ENCODE results near the gene WDR13.
"Not testable (repeated sequence)": the region's sequence is repeated elsewhere in the genome, so short reads cannot be mapped to it uniquely, and the experiment has no call there.

The WDR13 gene

DNA sequence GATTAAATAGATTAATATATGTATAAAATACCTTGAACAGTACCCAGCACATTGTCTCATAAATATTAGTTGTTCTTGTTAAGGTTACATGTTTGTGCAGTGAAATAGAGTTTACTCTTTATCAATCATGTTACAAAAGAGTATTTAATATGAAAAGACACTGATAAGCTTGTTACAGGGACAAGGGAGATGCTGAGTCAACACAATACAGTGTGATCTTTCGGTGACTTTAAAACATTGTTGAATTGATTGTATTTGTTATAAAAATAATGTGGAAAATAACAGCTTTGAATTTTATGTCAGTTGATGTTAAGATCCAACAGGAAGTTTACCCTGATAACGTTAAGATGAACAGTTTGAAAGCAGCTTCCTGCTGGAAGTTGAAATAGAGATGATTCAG, 1.4 kb upstream of the WDR13 start:
- no peak for DNase-seq

DNA sequence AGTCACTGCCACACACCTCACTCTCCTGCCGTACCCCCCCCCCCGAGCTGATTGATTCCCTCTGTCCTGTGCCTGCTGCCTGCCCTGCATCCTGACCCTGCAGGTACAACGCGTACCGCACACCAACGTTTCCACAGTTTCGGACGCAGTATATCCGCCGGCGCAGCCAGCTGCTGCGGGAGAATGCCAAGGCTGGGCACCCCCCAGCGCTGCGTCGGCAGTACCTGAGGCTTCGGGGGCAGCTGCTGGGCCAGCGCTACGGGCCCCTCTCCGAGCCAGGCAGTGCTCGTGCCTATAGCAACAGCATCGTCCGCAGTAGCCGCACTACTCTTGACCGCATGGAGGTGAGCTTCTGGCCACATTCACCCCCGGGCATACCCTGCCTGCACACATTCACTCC, 1.3 kb downstream of the WDR13 start:
- DNase-seq, result no peak

DNA sequence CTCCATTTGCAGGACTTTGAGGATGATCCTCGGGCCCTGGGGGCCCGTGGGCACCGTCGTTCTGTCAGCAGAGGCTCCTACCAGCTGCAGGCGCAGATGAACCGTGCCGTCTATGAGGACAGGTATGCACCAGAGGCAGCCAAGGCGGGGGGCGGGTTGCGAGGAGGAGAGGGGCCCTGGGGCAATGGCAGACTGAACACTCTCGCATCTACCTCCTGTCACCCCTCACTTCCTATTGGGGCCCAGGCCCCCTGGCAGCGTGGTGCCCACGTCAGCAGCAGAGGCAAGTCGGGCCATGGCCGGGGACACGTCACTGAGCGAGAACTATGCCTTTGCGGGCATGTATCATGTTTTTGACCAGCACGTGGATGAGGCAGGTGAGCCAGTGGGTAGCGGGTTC, 2.0 kb downstream of the WDR13 start:
- no peak for DNase-seq

GRCh38 chrX:48600226-48600625, 2.9 kb downstream of the WDR13 start:
- no peak for DNase-seq

DNA sequence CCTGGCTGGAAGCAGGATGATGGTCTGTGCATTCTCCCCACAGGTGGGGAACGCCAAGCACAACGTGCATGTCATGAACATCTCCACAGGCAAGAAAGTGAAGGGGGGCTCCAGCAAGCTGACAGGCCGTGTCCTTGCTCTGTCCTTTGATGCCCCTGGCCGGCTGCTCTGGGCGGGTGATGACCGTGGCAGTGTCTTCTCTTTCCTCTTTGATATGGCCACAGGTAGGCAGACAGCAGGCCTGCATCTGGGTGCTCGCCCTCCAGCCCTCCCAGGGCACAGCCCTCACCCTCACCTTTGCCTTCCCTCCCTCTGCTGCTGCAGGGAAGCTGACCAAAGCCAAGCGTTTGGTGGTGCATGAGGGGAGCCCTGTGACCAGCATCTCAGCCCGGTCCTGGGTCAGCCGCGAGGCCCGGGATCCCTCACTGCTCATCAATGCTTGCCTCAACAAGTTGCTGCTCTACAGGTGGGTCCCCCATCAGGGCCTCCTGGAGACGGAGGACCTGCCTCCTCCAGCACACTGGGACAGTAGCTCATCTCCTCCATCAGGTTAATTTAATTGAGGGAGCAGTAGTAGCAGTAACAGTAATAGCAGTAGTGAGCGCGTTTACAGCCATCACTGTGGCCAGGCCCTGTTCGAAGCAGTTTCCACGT, 4.6 kb downstream of the WDR13 start:
- DNase-seq, result no peak

GRCh38 chrX:48604701-48605100, 7.4 kb downstream of the WDR13 start:
- no peak for DNase-seq

- no peak for DNase-seq
These were observed 8.8 kb downstream of the WDR13 start for GRCh38 chrX:48606091-48606490.

GRCh38 chrX:48611703-48612102, 14.4 kb downstream of the WDR13 start:
- no peak for DNase-seq

DNA sequence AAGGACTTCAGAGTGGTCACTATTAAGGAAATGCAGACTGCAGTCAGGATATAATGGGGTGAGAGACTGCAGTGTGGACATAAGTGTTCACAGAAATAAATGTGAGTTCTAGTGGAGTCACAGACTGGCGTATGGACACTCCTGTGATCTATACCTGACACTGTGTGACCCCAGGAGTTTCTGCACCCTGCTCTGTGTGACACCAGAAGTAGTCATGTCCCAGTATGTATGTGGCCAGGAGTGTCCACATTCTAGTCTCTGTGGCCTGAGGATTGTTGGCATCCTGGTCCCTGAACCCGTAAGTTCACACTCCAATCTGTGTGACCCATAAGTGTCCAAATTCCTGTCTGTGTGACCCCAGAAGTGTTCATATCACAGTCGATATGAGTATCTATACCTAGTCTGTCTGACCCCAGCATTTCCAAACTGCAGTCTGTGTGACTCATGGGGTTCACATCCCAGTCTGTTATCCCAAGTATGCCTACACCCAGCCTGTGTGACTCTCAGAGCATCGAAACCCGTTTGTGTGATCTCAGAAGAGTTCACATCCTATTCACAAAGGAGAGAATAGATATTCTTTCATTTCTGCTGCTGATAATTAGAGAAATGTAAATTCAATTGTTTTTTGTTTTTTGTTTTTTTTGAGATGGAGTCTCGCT, 16.3 kb downstream of the WDR13 start:
- DNase-seq, result no peak

DNA sequence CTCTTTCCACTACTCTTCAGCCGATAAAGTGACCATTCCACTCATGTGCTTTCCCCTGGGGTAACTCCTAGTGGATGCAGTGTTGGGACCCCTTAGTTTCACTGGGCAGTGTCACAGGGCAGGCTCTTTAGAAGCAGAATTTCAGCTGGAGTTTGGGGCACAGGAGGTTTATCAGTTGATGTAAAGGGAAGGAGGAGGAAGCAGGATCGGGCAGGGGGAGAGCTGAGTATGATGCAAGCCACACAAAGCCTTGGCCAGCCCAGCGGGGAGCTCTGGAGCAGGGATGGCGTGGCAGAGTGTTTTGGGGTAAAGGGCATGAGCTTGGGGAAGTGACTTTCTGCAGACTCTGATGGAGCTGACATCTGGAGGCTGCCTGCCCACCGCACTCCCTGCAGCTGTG, 19.3 kb downstream of the WDR13 start:
- no peak for DNase-seq

GRCh38 chrX:48617542-48618340, 20.4 kb downstream of the WDR13 start:
- DNase-seq, result no peak

DNA sequence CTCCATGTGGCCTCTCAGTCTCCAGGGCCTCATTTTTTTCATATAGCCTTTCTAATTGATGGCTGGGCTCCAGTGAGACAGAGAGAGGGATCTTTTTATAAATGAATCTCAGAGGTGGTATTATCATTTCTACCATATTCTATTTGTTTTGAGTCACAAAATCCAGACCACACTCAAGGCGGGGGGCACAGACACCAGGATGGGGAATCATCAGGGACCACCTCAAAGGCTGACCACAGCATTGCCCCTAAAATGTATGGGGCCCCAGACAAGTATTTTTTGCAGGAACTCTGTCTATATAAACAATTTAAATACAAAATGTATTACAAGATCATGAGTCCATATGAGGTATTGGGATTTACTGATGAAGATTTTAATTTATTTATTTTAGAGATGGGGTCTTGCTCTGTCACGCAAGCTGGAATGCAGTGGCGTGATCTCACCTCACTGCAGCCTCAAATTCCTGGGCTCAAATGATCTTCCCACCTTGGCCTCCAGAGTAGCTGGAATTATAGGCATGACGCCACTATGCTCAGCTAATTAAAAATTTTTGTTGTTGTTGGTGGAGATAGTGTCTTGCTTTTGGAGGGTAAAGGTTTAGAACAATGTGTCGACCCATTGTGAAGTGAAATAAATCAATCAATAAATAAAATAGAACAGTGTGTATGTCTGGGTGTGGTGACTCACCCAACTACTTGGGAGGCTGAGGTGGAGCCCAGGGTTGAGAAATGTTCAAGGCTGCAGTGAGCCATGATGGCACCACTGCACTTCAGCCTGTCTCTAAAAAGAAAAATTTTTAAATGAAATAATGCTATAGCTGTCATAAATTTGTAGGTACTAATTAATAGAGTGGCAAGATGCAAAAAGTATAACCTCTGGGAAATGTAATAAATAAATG, 29.4 kb downstream of the WDR13 start:
- DNase-seq, result no peak

DNA sequence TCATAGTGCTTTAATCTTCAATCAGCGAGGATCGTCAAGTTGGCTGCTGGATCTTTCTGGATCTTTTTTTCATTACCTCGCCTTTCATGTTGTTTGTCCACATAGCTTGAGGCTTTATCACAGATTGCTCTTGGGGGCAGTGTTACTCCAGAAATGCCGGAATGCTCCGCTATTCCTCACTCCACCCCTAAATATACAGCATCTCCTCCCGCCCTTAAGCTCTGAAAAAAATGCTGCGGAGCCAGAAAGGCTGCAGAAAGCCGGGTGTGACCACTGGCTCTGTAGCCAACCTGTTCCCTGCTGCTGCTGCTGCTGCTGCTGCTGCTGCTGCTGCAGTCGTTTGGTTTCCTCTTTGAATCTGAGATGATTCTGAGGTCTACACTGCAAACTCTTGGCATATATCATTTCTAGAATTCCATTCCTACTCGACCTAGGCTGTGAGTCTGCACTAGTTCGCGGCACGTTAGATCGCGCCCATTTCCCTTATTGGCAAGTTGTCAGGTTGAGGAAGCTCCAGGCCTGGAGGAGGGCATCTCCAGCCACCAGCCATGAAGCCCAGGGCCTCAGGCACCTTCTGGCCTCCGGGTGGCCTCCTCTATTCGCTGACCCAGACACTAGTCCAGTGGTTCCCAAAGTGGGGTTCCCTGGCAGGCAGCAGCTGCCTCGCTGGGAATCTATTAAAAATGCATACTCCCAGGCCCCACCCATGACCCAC, 34.2 kb downstream of the WDR13 start:
- DNase-seq, result peak; percentile 62 to 76

DNA sequence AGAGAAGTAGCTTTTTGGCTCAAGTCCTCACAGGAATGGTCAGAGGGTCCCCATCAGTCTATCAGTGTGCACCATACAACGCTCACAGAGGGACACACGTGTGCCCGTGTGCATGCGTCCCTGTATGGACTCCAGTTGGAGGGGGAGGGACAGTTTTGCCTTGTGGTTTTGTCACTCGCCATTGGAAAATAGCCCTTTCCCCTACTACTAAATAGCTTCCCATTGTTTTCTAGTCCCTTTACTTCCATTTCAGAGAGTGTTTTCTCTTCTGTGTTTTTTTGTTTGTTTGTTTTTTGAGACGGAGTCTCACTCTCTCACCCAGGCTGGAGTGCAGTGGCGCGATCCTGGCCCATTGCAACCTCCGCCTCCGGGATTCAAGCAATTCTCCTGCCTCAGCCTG, 34.9 kb downstream of the WDR13 start:
- no peak for DNase-seq

- no peak for DNase-seq
These were observed 39.0 kb downstream of the WDR13 start for GRCh38 chrX:48636301-48636700.

GRCh38 chrX:48636776-48637175, 39.5 kb downstream of the WDR13 start:
- DNase-seq, result no peak

GRCh38 chrX:48645669-48646068, 48.4 kb downstream of the WDR13 start:
- no peak for DNase-seq

- DNase-seq, result peak; percentile 17 to 72
These were observed 51.1 kb downstream of the WDR13 start for GRCh38 chrX:48648336-48648751.

DNA sequence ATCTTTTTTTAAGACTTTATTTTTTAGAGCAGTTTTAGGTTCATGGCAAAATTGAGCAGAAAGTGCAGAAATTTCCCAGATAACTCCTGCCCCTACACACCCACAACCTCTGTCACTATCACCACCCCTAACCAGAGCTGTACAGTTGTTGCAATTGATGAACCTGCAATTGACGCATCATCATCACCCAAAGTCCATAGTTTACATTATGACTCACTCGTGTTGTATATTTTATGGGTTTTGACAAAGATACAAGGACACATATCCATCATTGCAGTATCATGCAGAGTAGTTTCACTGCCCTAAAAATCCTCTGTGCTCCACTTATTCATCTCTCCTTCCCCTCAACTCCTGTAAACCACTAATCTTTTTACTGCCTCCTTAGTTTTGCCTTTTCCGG, 51.8 kb downstream of the WDR13 start:
- DNase-seq, result no peak

- not testable (repeated sequence) for DNase-seq
These were observed 54.8 kb downstream of the WDR13 start for GRCh38 chrX:48652055-48652579.

DNA sequence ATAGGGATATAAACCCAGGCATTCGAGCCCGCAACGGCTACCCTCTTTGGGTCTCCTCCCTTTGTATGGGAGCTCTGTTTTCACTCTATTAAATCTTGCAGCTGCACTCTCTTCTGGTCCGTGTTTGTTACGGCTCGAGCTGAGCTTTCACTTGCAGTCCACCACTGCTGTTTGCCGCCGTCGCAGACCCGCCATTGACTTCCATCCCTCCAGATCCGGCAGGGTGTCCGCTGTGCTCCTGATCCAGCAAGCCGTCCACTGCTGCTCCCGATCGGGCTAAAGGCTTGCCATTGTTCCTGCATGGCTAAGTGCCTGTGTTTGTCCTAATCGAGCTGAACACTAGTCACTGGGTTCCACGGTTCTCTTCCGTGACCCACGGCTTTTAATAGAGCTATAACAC, 57.5 kb downstream of the WDR13 start:
- not testable (repeated sequence) for DNase-seq
